Suprapubic skin (tissue), 4 donors: ENCODE data around the gene NRP1. TPM values are rescaled to one million over a fixed set of nuclear protein-coding genes. Genes with fewer than 3 reads are reported as not detected.

Experiments
- DNase-seq, 2 donors: peaks; one replicate each; pipeline ENCODE4 v3.0.0-alpha.2; 2019; ENCODE audit warnings: low spot score in 2 of 2
- H3K27ac ChIP-seq: fragments of 200-600 bp; sonication (generic); one replicate; pipeline ENCODE4 v1.5.1; 2019
- H3K27me3 ChIP-seq: fragments of 200-600 bp; sonication (generic); one replicate; pipeline ENCODE4 v1.5.1; 2019
- H3K36me3 ChIP-seq: fragments of 200-600 bp; sonication (generic); one replicate; pipeline ENCODE4 v1.5.1; 2019
- H3K4me1 ChIP-seq: fragments of 200-600 bp; sonication (generic); one replicate; pipeline ENCODE4 v1.5.1; 2019
- H3K4me3 ChIP-seq: fragments of 200-600 bp; sonication (generic); one replicate; pipeline ENCODE4 v1.5.1; 2019; ENCODE audit warnings: mild to moderate bottlenecking
- H3K9me3 ChIP-seq: fragments of 200-600 bp; sonication (generic); one replicate; pipeline ENCODE4 v1.5.1; 2019
- EP300 ChIP-seq: sonication (generic); formaldehyde crosslinking; IDR thresholded peaks from one replicate; pipeline ENCODE4 v1.6.1; 2017; ENCODE audit warnings: antibody characterized with exemption
- POLR2A ChIP-seq, 2 donors: fragments of 450-650 bp; IDR thresholded peaks; one replicate each; pipeline ENCODE4 v1.6.1; 2017; ENCODE audit warnings: antibody characterized with exemption in 2 of 2, mild to moderate bottlenecking in 2 of 2, moderate library complexity in 2 of 2
- POLR2AphosphoS5 ChIP-seq, 3 donors: sonication (generic); formaldehyde crosslinking; IDR thresholded peaks; one replicate each; pipeline ENCODE4 v1.6.1; 2017; ENCODE audit warnings: antibody characterized with exemption in 3 of 3
- WGBS: methylation state at CpG from one replicate; pipeline ENCODE4 v1.1.5; 2018; 5-methylcytosine and 5-hydroxymethylcytosine counted together
- total RNA-seq, 4 donors: library from RNA; depleted of rRNA; stranded (reverse); fragments of >200 nt; gene quantifications; one replicate each; pipeline ENCODE4 v1.1.0, GENCODE V29; 2016
- TF ChIP-seq, protein P1 (sequence below), 2 donors: fragments of 200-600 bp in 1 of 2; fragments of 450-650 bp in 1 of 2; sonication (generic) in 1 of 2; IDR thresholded peaks; one replicate each; pipeline ENCODE4 v1.5.1; 2016 to 2019; ENCODE audit warnings: antibody characterized with exemption in 2 of 2, mild to moderate bottlenecking in 1 of 2, moderate library complexity in 1 of 2

NRP1 gene
- total RNA-seq, 4 donors from 2014 or later: 9.5 to 23.7 (median 18.2) TPM

DNA sequence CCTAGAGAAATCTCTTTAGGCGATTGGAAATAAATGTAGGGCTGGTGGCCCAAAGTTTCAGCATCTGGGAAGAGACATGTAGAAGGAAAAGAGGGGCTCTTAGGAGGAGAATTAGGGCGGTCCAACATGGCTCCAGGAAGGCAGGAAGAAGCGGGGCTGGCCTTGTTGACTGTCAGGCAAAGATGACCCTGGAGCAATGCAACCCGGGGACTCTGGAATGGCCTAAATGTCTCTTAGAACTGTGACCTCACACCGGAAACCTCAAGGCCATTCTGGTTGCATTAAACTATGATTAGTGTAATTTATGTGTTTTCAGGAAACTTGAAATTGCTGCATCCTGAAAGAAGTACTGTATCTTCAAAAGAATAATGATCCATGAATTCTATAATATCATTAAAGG lies 66.8 kb downstream of the NRP1 start:
- 90% methylated on average over 5 of the region's 5 CpGs for WGBS
- no peak overlapping the region for H3K27ac ChIP-seq

DNA sequence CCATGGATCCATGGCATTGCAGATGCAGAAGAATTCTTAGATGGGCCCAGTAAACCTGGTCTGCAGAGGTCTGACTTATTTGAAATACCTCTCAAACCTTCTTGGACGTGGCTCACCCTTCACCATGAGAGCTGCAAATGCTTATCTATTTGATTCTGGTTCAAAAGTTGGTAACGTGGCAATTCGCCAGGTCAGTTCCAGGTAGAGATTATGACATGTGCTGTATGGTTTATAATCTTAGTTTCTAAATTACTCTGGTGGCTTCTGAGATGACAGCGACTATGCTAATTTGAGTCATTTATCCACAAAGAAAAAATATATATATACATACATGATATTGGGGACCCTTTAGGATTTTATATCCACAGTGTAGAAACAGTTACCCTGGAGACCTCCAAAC lies 68.8 kb downstream of the NRP1 start:
- H3K4me1 ChIP-seq: no peaks in the 10 kb centered on the region
- H3K9me3 ChIP-seq: no peaks in the 10 kb centered on the region
- TF ChIP-seq POLR2AphosphoS5 (IDR thresholded peaks at IDR 0.05) (no peak), EP300 (no peak), POLR2A (IDR thresholded peaks at IDR 0.05) (no peak)
- TF ChIP-seq, protein P1, sequence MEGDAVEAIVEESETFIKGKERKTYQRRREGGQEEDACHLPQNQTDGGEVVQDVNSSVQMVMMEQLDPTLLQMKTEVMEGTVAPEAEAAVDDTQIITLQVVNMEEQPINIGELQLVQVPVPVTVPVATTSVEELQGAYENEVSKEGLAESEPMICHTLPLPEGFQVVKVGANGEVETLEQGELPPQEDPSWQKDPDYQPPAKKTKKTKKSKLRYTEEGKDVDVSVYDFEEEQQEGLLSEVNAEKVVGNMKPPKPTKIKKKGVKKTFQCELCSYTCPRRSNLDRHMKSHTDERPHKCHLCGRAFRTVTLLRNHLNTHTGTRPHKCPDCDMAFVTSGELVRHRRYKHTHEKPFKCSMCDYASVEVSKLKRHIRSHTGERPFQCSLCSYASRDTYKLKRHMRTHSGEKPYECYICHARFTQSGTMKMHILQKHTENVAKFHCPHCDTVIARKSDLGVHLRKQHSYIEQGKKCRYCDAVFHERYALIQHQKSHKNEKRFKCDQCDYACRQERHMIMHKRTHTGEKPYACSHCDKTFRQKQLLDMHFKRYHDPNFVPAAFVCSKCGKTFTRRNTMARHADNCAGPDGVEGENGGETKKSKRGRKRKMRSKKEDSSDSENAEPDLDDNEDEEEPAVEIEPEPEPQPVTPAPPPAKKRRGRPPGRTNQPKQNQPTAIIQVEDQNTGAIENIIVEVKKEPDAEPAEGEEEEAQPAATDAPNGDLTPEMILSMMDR (IDR thresholded peaks at IDR 0.05): no peak
- no peaks in the 10 kb centered on the region for H3K27me3 ChIP-seq
- WGBS: 72% methylated on average over 4 of the region's 4 CpGs
- H3K36me3 ChIP-seq: peaks cover 8% of the 10 kb centered on the region
- H3K4me3 ChIP-seq: no peak overlapping the region
- H3K27ac ChIP-seq: no peak overlapping the region
- no peak for DNase-seq

More for the DNA sequence above, 66.8 kb downstream of the NRP1 start:
- Histone ChIP-seq H3K4me3 (no peak overlapping the region), H3K4me1 (peaks cover 4% of the 10 kb centered on the region), H3K9me3 (no peaks in the 10 kb centered on the region), H3K27me3 (no peaks in the 10 kb centered on the region), H3K36me3 (peaks cover 5% of the 10 kb centered on the region)
- no peak for DNase-seq
- TF ChIP-seq, protein P1 (IDR thresholded peaks at IDR 0.05): no peak
- TF ChIP-seq EP300: no peak
- TF ChIP-seq POLR2AphosphoS5 (IDR thresholded peaks at IDR 0.05): no peak
- TF ChIP-seq POLR2A (IDR thresholded peaks at IDR 0.05): no peak

DNA sequence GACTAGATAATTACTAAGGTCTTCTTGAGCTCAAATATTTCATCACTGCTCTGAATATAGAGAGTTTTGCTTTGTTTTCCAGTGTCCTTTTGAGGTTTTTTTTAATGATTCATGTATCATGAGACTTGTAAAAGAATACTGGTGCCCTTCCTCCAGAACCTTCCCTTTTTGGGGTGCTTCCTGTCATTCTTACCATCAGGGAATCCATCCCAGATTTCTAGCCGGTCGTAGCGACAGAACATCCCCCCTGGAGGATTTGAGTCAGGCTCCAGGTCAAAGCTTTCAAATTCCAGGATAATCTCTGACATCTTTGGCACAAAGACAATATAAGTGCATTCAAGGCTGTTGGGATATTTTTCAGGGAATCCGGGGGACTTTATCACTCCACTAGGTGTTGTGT lies 71.0 kb downstream of the NRP1 start:
- Histone ChIP-seq H3K36me3 (peaks cover 14% of the 10 kb centered on the region), H3K4me1 (no peaks in the 10 kb centered on the region), H3K9me3 (no peaks in the 10 kb centered on the region), H3K27me3 (no peaks in the 10 kb centered on the region), H3K27ac (no peak overlapping the region), H3K4me3 (no peak overlapping the region)
- TF ChIP-seq POLR2A (IDR thresholded peaks at IDR 0.05) (no peak), EP300 (no peak)
- no peak for DNase-seq
- 72% methylated on average over 4 of the region's 4 CpGs for WGBS

DNA sequence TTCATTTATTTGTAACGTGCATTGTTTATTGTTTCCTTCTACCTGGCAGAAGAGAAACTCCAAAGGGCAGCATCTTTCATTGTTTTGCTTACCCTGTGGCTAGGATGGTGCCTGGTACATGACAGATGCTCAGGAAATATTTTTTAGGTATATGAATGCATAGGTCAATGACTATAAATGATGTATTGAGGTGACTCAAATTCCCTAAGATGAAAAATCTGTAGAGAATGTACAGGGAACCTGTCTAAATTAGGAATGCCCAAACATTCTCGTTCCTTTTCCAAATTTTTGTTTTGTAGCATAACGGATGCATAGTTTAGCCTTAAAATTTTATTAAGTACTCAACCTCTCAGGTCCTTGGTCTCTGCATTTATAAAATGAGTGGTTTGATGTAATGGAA lies 71.6 kb downstream of the NRP1 start:
- Histone ChIP-seq H3K4me3 (no peak overlapping the region), H3K27me3 (no peaks in the 10 kb centered on the region), H3K36me3 (peaks cover 14% of the 10 kb centered on the region), H3K4me1 (no peaks in the 10 kb centered on the region), H3K27ac (no peak overlapping the region), H3K9me3 (no peaks in the 10 kb centered on the region)
- TF ChIP-seq EP300 (no peak), POLR2A (IDR thresholded peaks at IDR 0.05) (no peak), POLR2AphosphoS5 (IDR thresholded peaks at IDR 0.05) (no peak)
- TF ChIP-seq, protein P1 (IDR thresholded peaks at IDR 0.05): no peak
- 61% methylated on average over 3 of the region's 3 CpGs for WGBS
- DNase-seq: no peak

DNA sequence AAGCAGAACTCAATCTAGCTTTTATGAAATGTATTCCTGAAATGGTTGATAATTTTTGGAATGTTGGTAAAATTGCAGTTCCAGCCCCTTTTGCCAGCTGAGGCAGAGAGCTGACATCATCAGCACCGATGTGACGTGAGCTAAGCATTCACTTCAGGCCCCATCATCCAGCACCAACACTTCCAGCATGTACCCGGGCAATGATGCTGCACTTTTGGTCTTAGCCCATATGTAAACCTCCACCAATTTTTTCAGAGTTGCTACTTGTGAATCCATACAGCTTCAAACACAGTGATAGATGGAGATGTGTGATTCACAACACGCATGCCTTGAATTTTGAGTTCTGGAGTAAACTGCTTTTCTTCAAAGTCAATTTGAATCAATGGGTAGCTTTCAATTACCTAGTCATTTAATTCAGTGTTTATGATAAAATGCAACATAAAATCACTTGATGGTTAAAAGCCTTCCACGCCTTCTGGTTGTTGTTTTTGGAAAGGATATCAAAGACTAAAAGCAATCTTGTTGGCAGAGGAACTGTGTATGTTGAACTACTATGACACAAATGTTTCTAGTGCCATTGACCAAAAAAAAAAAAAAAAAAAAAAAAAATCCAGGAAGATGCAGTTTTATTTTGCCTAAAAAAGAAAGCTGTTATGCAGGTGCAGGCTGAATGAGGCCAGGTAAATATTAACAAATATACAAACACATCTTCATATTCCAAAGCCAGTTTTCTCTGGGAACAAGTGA lies 73.9 kb downstream of the NRP1 start:
- Histone ChIP-seq H3K9me3 (no peaks in the 10 kb centered on the region), H3K4me3 (no peak overlapping the region), H3K27me3 (no peaks in the 10 kb centered on the region), H3K27ac (no peak overlapping the region), H3K36me3 (peaks cover 14% of the 10 kb centered on the region), H3K4me1 (no peaks in the 10 kb centered on the region)
- 80% methylated on average over 5 of the region's 5 CpGs for WGBS
- DNase-seq: no peak
- no peak for TF ChIP-seq POLR2A (IDR thresholded peaks at IDR 0.05)
- TF ChIP-seq EP300: no peak
- TF ChIP-seq, protein P1 (IDR thresholded peaks at IDR 0.05): no peak
- TF ChIP-seq POLR2AphosphoS5 (IDR thresholded peaks at IDR 0.05): no peak
